Measurements from ENCODE around the gene KCNAB1. TPM values are rescaled to one million over a fixed set of nuclear protein-coding genes. Genes with fewer than 3 reads are reported as not detected.

KCNAB1 gene
- total RNA-seq, 3 donors from 2014 or later (not counting 1 experiment from before 2014, with no cell fraction given) = not detected

DNA sequence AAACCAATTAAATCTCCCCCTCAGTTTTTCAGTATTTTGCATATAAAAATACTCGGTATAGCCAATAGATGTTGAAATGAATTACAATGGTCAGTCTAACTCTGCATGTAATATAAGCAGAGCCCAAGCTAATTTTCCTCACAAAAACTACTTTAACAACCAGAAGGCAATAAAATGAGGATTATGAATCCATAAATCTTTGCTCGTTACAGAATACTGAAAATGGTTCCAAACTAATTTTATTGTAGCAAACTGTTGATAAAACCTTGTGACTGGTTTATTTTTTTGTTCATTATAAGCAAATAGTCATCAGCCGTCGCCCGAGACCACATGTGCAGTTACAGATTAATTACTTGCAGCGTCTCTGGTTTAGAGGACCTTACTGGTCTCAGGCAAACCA lies 251.3 kb downstream of the KCNAB1 start:
- TF ChIP-seq, protein P1, sequence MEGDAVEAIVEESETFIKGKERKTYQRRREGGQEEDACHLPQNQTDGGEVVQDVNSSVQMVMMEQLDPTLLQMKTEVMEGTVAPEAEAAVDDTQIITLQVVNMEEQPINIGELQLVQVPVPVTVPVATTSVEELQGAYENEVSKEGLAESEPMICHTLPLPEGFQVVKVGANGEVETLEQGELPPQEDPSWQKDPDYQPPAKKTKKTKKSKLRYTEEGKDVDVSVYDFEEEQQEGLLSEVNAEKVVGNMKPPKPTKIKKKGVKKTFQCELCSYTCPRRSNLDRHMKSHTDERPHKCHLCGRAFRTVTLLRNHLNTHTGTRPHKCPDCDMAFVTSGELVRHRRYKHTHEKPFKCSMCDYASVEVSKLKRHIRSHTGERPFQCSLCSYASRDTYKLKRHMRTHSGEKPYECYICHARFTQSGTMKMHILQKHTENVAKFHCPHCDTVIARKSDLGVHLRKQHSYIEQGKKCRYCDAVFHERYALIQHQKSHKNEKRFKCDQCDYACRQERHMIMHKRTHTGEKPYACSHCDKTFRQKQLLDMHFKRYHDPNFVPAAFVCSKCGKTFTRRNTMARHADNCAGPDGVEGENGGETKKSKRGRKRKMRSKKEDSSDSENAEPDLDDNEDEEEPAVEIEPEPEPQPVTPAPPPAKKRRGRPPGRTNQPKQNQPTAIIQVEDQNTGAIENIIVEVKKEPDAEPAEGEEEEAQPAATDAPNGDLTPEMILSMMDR (IDR thresholded peaks at IDR 0.05) = no peak
- Histone ChIP-seq H3K27me3 (ENCODE audit: control insufficient read depth, insufficient read depth, low read length) (no peaks in the 10 kb centered on the region), H3K27ac (ENCODE audit: low read length) (no peak overlapping the region), H3K36me3 (ENCODE audit: control insufficient read depth, insufficient read depth, low read length) (no peaks in the 10 kb centered on the region), H3K4me3 (ENCODE audit: low read length) (no peak overlapping the region), H3K9me3 (ENCODE audit: control insufficient read depth, insufficient read depth, low read length) (no peaks in the 10 kb centered on the region), H3K4me1 (ENCODE audit: control insufficient read depth, insufficient read depth, low read length) (no peaks in the 10 kb centered on the region)
- 90% methylated on average over 5 of the region's 6 CpGs for WGBS (ENCODE audit: insufficient coverage)
- no peaks in the 10 kb centered on the region for H3K36me3 Mint-ChIP-seq
- no peak overlapping the region for H3K4me3 Mint-ChIP-seq
- H3K4me1 Mint-ChIP-seq = no peaks in the 10 kb centered on the region
- peaks cover 8 to 25% of the 10 kb centered on the region in 2 donors for H3K27me3 Mint-ChIP-seq (ENCODE audit: low read depth in 2 of 2)
- ATAC-seq (no peak), DNase-seq (no peak)
- intact Hi-C loops (cut with micrococcal nuclease) = no loop called here
- H3K27ac Mint-ChIP-seq = no peak overlapping the region
- H3K9me3 Mint-ChIP-seq = no peaks in the 10 kb centered on the region

DNA sequence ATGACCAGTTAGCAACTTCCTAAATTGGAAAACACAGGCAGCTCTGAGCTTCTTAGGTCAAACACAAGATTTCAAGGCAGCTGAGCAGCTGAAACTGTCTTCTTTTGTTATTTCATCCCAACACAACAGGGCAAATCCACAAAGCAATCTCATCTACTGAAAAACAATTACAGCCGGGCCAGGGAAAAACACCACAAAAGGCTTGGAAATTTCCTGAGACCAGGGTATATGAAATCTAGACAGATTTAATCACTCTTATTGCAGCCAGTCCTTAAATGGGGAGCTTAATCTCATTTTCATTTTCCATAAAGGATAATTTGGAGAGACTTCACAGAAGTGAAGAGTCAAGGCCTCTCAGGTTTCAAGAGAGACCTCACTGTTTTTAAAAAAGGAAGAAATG lies 252.7 kb downstream of the KCNAB1 start:
- DNase-seq (no peak), ATAC-seq (no peak)
- intact Hi-C loops (cut with micrococcal nuclease) = no loop called here
- Mint-ChIP-seq H3K4me1 (no peaks in the 10 kb centered on the region), H3K27ac (no peak overlapping the region), H3K9me3 (no peaks in the 10 kb centered on the region), H3K4me3 (no peak overlapping the region), H3K36me3 (no peaks in the 10 kb centered on the region), H3K27me3 (ENCODE audit: low read depth in 2 of 2) (peaks cover 8 to 37% of the 10 kb centered on the region in 2 donors)
- Histone ChIP-seq H3K36me3 (ENCODE audit: control insufficient read depth, insufficient read depth, low read length) (no peaks in the 10 kb centered on the region), H3K9me3 (ENCODE audit: control insufficient read depth, insufficient read depth, low read length) (no peaks in the 10 kb centered on the region), H3K27ac (ENCODE audit: low read length) (no peak overlapping the region), H3K4me1 (ENCODE audit: control insufficient read depth, insufficient read depth, low read length) (no peaks in the 10 kb centered on the region), H3K27me3 (ENCODE audit: control insufficient read depth, insufficient read depth, low read length) (no peaks in the 10 kb centered on the region), H3K4me3 (ENCODE audit: low read length) (no peak overlapping the region)
- WGBS (ENCODE audit: insufficient coverage) = 93% methylated on average over 1 of the region's 1 CpG
- TF ChIP-seq, protein P1 (IDR thresholded peaks at IDR 0.05) = no peak

GRCh38 chr3:156373654-156374053 lies 253.3 kb downstream of the KCNAB1 start:
- H3K36me3 ChIP-seq (ENCODE audit: control insufficient read depth, insufficient read depth, low read length) = no peaks in the 10 kb centered on the region
- DNase-seq (no peak), ATAC-seq (no peak)
- no peak overlapping the region for H3K4me3 ChIP-seq (ENCODE audit: low read length)
- TF ChIP-seq, protein P1 (IDR thresholded peaks at IDR 0.05) = no peak
- Mint-ChIP-seq H3K27me3 (ENCODE audit: low read depth in 2 of 2) (peaks cover 8 to 38% of the 10 kb centered on the region in 2 donors), H3K4me3 (no peak overlapping the region), H3K36me3 (no peaks in the 10 kb centered on the region), H3K27ac (no peak overlapping the region), H3K4me1 (no peaks in the 10 kb centered on the region), H3K9me3 (no peaks in the 10 kb centered on the region)
- H3K9me3 ChIP-seq (ENCODE audit: control insufficient read depth, insufficient read depth, low read length) = no peaks in the 10 kb centered on the region
- H3K27me3 ChIP-seq (ENCODE audit: control insufficient read depth, insufficient read depth, low read length) = no peaks in the 10 kb centered on the region
- 71% methylated on average over 1 of the region's 2 CpGs for WGBS (ENCODE audit: insufficient coverage)
- intact Hi-C loops (cut with micrococcal nuclease) = no loop called here
- H3K27ac ChIP-seq (ENCODE audit: low read length) = no peak overlapping the region
- H3K4me1 ChIP-seq (ENCODE audit: control insufficient read depth, insufficient read depth, low read length) = no peaks in the 10 kb centered on the region

GRCh38 chr3:156376199-156376598 lies 255.8 kb downstream of the KCNAB1 start:
- no peaks in the 10 kb centered on the region for H3K9me3 ChIP-seq (ENCODE audit: control insufficient read depth, insufficient read depth, low read length)
- Mint-ChIP-seq H3K4me1 (no peaks in the 10 kb centered on the region), H3K4me3 (no peak overlapping the region), H3K36me3 (no peaks in the 10 kb centered on the region), H3K9me3 (no peaks in the 10 kb centered on the region), H3K27ac (no peak overlapping the region), H3K27me3 (ENCODE audit: low read depth in 2 of 2) (peaks cover 8 to 35% of the 10 kb centered on the region in 2 donors)
- DNase-seq (no peak), ATAC-seq (no peak)
- no peaks in the 10 kb centered on the region for H3K27me3 ChIP-seq (ENCODE audit: control insufficient read depth, insufficient read depth, low read length)
- H3K27ac ChIP-seq (ENCODE audit: low read length) = no peak overlapping the region
- no peaks in the 10 kb centered on the region for H3K4me1 ChIP-seq (ENCODE audit: control insufficient read depth, insufficient read depth, low read length)
- TF ChIP-seq, protein P1 (IDR thresholded peaks at IDR 0.05) = no peak
- no peak overlapping the region for H3K4me3 ChIP-seq (ENCODE audit: low read length)
- H3K36me3 ChIP-seq (ENCODE audit: control insufficient read depth, insufficient read depth, low read length) = no peaks in the 10 kb centered on the region
- intact Hi-C loops (cut with micrococcal nuclease) = no loop called here

All from natural killer cell (primary cell).